GM23338 (cell line): ENCODE data around the gene MCM3. TPM values are rescaled to one million over a fixed set of nuclear protein-coding genes. Genes with fewer than 3 reads are reported as not detected.

Source experiments
- ATAC-seq: fragments of 200-7000 bp; cut with Tn5 transposase; 3 replicates; pipeline ENCODE4 v1.9.1; 2020
- DNase-seq: peaks from one replicate; pipeline ENCODE4 v3.0.0-alpha.2; 2015; ENCODE audit warnings: low spot score
- H2AFZ ChIP-seq: fragments of 200-600 bp; sonication (generic); 2 replicates; pipeline ENCODE4 v1.8.0; 2016; ENCODE audit warnings: antibody characterized with exemption, mild to moderate bottlenecking, moderate library complexity
- H3F3A ChIP-seq: fragments of 200-600 bp; sonication (generic); replicated peaks from 2 replicates; pipeline ENCODE4 v1.8.0; 2017; ENCODE audit warnings: antibody characterized with exemption, mixed run types, low read depth
- H3K27ac ChIP-seq: fragments of 200-600 bp; sonication (generic); 2 replicates; pipeline ENCODE4 v1.6.1; 2016; ENCODE audit warnings: low read depth
- H3K27me3 ChIP-seq: fragments of 200-600 bp; sonication (generic); 2 replicates; pipeline ENCODE4 v1.8.0; 2016; ENCODE audit warnings: mild to moderate bottlenecking, mixed run types, moderate library complexity; ENCODE audit not compliant: insufficient read depth
- H3K36me3 ChIP-seq: fragments of 200-600 bp; sonication (generic); 2 replicates; pipeline ENCODE4 v1.8.0; 2016; ENCODE audit warnings: mild to moderate bottlenecking; ENCODE audit not compliant: insufficient read depth
- H3K4me1 ChIP-seq: fragments of 200-600 bp; sonication (generic); 2 replicates; pipeline ENCODE4 v1.8.0; 2016; ENCODE audit warnings: mild to moderate bottlenecking, moderate library complexity; ENCODE audit not compliant: insufficient read depth
- H3K4me2 ChIP-seq: fragments of 200-600 bp; sonication (generic); 2 replicates; pipeline ENCODE4 v1.7.1; 2017; ENCODE audit warnings: mixed run types
- H3K4me3 ChIP-seq: fragments of 200-600 bp; sonication (generic); 2 replicates; pipeline ENCODE4 v1.6.1; 2016; ENCODE audit warnings: mixed run types
- H3K79me2 ChIP-seq: fragments of 200-600 bp; sonication (generic); replicated peaks from 2 replicates; pipeline ENCODE4 v1.8.0; 2017; ENCODE audit warnings: mild to moderate bottlenecking; ENCODE audit not compliant: insufficient read depth
- H3K9me2 ChIP-seq: fragments of 200-600 bp; sonication (generic); 2 replicates; pipeline ENCODE4 v1.8.0; 2017; ENCODE audit not compliant: insufficient read depth
- H4K20me1 ChIP-seq: fragments of 200-600 bp; sonication (generic); replicated peaks from 2 replicates; pipeline ENCODE4 v1.8.0; 2017; ENCODE audit warnings: mild to moderate bottlenecking; ENCODE audit not compliant: insufficient read depth
- H3K27ac Mint-ChIP-seq: 2 replicates; pipeline ENCODE4 v1.8.0; 2020; ENCODE audit warnings: inconsistent platforms, mild to moderate bottlenecking, moderate library complexity, mixed read lengths
- H3K27me3 Mint-ChIP-seq: 3 replicates; pipeline ENCODE4 v1.8.0; 2022; ENCODE audit warnings: low read depth, mild to moderate bottlenecking, moderate library complexity, mixed read lengths, inconsistent platforms; ENCODE audit not compliant: insufficient read depth, poor library complexity
- H3K36me3 Mint-ChIP-seq: 3 replicates; pipeline ENCODE4 v1.8.0; 2021; ENCODE audit warnings: low read depth, mild to moderate bottlenecking, inconsistent platforms, moderate library complexity, mixed read lengths
- H3K4me1 Mint-ChIP-seq: 3 replicates; pipeline ENCODE4 v1.8.0; 2020; ENCODE audit warnings: mild to moderate bottlenecking, inconsistent platforms, mixed read lengths
- H3K4me3 Mint-ChIP-seq: 3 replicates; pipeline ENCODE4 v1.8.0; 2021; ENCODE audit warnings: moderate library complexity, mild to moderate bottlenecking, inconsistent platforms, mixed read lengths
- H3K9me3 Mint-ChIP-seq: 3 replicates; pipeline ENCODE4 v1.8.0; 2020; ENCODE audit warnings: moderate library complexity, mild to moderate bottlenecking, inconsistent platforms, mixed read lengths
- EZH2phosphoT487 ChIP-seq: fragments of 200-600 bp; sonication (generic); IDR thresholded peaks from one replicate; pipeline ENCODE4 v1.8.1; 2018; ENCODE audit warnings: antibody characterized with exemption; ENCODE audit not compliant: unreplicated experiment
- JUNB ChIP-seq: IDR thresholded peaks from one replicate; pipeline ENCODE4 v1.6.1; 2016; ENCODE audit warnings: antibody characterized with exemption; ENCODE audit not compliant: unreplicated experiment
- NANOG ChIP-seq: IDR thresholded peaks from 2 replicates; pipeline ENCODE4 v1.6.1; 2016; ENCODE audit warnings: antibody characterized with exemption, borderline replicate concordance
- POLR2AphosphoS5 ChIP-seq: IDR thresholded peaks from 2 replicates; pipeline ENCODE4 v1.6.1; 2016; ENCODE audit warnings: antibody characterized with exemption, low read depth
- STAT1 ChIP-seq: IDR thresholded peaks from one replicate; pipeline ENCODE4 v1.6.1; 2016; ENCODE audit warnings: antibody characterized with exemption; ENCODE audit not compliant: unreplicated experiment
- ZNF114 ChIP-seq: fragments of 250-450 bp; sonication (Bioruptor Pico); IDR thresholded peaks from 2 replicates; pipeline ENCODE4 v1.5.0; 2020; ENCODE audit warnings: mild to moderate bottlenecking, moderate library complexity
- ZNF331 ChIP-seq: fragments of 250-450 bp; sonication (Bioruptor Pico); IDR thresholded peaks from 2 replicates; pipeline ENCODE4 v1.5.0; 2020; ENCODE audit warnings: low read depth, mild to moderate bottlenecking, moderate library complexity
- polyA plus RNA-seq: library from polyadenylated mRNA; unstranded; fragments of >200 nt; fragmentation: Nextera tagmentation; extraction: Ambion mirVana; gene quantifications from 2 replicates; pipeline ENCODE4 v1.2.1, GENCODE V29; 2016
- total RNA-seq: library from RNA; depleted of rRNA; stranded (reverse); fragments of >200 nt; shearing (Covaris generic); gene quantifications from 2 replicates; pipeline ENCODE4 v1.2.3, GENCODE V29; 2014
- TF ChIP-seq, protein P1 (sequence below): fragments of 250-450 bp; sonication (Bioruptor Pico); IDR thresholded peaks from 2 replicates; pipeline ENCODE4 v1.5.0; 2020; ENCODE audit warnings: mild to moderate bottlenecking, moderate library complexity
- TF ChIP-seq, protein P2 (sequence below): IDR thresholded peaks from 2 replicates; pipeline ENCODE4 v1.6.1; 2016; ENCODE audit warnings: antibody characterized with exemption
- TF ChIP-seq, protein P3 (sequence below): IDR thresholded peaks from one replicate; pipeline ENCODE4 v1.6.1; 2018; ENCODE audit warnings: antibody characterized with exemption; ENCODE audit not compliant: unreplicated experiment
- TF ChIP-seq, protein P4 (sequence below), 2 experiments: fragments of 200-600 bp in 1 of 2; sonication (generic) in 1 of 2; conservative IDR thresholded peaks; 2 replicates each; pipeline versions ENCODE4 v1.5.1 to v1.6.1; 2016 to 2017; ENCODE audit warnings: antibody characterized with exemption in 2 of 2, low read depth in 2 of 2, mild to moderate bottlenecking in 2 of 2, moderate library complexity in 1 of 2

MCM3 gene
- total and polyA plus RNA-seq, 2 experiments from 2014 or later = 157 to 369 TPM

DNA sequence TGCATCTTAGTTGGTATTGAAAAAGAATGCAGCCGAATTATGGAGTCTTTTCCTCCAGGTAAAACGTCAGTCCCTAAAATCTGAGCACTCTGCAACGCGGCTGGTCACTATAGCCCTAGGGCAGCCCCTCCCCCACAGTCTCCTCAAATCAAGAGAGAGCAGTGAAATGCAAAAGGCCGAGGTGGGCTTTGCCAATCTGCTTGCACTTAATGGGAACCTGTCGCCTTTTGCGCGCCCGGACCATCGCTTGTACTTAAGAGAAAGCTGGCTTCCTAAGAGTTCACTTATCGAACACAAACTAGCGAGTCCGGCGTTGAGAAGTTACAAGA lies 447 bp downstream of the MCM3 start (continued):
- TF ChIP-seq, protein P1, sequence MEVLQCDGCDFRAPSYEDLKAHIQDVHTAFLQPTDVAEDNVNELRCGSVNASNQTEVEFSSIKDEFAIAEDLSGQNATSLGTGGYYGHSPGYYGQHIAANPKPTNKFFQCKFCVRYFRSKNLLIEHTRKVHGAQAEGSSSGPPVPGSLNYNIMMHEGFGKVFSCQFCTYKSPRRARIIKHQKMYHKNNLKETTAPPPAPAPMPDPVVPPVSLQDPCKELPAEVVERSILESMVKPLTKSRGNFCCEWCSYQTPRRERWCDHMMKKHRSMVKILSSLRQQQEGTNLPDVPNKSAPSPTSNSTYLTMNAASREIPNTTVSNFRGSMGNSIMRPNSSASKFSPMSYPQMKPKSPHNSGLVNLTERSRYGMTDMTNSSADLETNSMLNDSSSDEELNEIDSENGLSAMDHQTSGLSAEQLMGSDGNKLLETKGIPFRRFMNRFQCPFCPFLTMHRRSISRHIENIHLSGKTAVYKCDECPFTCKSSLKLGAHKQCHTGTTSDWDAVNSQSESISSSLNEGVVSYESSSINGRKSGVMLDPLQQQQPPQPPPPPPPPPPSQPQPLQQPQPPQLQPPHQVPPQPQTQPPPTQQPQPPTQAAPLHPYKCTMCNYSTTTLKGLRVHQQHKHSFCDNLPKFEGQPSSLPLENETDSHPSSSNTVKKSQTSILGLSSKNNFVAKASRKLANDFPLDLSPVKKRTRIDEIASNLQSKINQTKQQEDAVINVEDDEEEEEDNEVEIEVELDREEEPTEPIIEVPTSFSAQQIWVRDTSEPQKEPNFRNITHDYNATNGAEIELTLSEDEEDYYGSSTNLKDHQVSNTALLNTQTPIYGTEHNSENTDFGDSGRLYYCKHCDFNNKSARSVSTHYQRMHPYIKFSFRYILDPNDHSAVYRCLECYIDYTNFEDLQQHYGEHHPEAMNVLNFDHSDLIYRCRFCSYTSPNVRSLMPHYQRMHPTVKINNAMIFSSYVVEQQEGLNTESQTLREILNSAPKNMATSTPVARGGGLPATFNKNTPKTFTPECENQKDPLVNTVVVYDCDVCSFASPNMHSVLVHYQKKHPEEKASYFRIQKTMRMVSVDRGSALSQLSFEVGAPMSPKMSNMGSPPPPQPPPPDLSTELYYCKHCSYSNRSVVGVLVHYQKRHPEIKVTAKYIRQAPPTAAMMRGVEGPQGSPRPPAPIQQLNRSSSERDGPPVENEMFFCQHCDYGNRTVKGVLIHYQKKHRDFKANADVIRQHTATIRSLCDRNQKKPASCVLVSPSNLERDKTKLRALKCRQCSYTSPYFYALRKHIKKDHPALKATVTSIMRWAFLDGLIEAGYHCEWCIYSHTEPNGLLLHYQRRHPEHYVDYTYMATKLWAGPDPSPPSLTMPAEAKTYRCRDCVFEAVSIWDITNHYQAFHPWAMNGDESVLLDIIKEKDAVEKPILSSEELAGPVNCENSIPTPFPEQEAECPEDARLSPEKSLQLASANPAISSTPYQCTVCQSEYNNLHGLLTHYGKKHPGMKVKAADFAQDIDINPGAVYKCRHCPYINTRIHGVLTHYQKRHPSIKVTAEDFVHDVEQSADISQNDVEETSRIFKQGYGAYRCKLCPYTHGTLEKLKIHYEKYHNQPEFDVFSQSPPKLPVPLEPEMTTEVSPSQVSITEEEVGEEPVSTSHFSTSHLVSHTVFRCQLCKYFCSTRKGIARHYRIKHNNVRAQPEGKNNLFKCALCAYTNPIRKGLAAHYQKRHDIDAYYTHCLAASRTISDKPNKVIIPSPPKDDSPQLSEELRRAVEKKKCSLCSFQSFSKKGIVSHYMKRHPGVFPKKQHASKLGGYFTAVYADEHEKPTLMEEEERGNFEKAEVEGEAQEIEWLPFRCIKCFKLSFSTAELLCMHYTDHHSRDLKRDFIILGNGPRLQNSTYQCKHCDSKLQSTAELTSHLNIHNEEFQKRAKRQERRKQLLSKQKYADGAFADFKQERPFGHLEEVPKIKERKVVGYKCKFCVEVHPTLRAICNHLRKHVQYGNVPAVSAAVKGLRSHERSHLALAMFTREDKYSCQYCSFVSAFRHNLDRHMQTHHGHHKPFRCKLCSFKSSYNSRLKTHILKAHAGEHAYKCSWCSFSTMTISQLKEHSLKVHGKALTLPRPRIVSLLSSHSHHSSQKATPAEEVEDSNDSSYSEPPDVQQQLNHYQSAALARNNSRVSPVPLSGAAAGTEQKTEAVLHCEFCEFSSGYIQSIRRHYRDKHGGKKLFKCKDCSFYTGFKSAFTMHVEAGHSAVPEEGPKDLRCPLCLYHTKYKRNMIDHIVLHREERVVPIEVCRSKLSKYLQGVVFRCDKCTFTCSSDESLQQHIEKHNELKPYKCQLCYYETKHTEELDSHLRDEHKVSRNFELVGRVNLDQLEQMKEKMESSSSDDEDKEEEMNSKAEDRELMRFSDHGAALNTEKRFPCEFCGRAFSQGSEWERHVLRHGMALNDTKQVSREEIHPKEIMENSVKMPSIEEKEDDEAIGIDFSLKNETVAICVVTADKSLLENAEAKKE = no peak

DNA sequence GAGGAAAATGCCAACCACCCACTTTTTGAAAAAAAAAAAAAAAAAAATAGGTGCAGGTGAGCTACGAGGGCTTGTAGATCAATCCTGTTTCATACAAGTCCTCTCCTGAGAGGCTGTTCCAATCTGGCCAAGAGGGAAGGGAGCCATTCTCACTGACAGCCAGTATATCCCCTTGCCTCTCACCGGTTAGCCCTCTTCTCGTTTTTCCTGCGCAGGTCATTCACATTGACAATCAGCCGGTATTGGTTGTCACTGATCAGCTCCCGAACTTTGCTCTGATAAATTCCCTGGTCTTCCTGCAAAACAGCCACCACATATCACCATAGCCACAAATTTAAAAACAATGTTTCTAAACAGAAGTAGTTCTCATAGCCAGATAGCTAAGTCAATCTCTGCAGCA lies 1.4 kb downstream of the MCM3 start:
- Histone ChIP-seq H2AFZ (no peak overlapping the region), H3K9me2 (no peaks in the 10 kb centered on the region), H3K4me3 (peak overlapping the region; percentile 73), H3K79me2 (peaks cover 63% of the 10 kb centered on the region), H3F3A (no peaks in the 10 kb centered on the region), H4K20me1 (peaks cover 26% of the 10 kb centered on the region), H3K36me3 (peaks cover 48% of the 10 kb centered on the region), H3K4me2 (peak overlapping the region; percentile 78), H3K27me3 (no peaks in the 10 kb centered on the region), H3K27ac (no peak overlapping the region), H3K4me1 (peaks cover 20% of the 10 kb centered on the region; the same call in 1 of the 2 replicates)
- ATAC-seq (no peak), DNase-seq (no peak)
- Mint-ChIP-seq H3K4me3 (no peak overlapping the region), H3K9me3 (no peaks in the 10 kb centered on the region), H3K36me3 (peaks cover 58% of the 10 kb centered on the region), H3K27ac (peak overlapping the region; percentile 68), H3K27me3 (peaks cover 6% of the 10 kb centered on the region), H3K4me1 (peaks cover 20% of the 10 kb centered on the region)
- TF ChIP-seq EZH2phosphoT487 = no peak
- TF ChIP-seq POLR2AphosphoS5 = no peak
- TF ChIP-seq NANOG = no peak
- TF ChIP-seq, protein P2, sequence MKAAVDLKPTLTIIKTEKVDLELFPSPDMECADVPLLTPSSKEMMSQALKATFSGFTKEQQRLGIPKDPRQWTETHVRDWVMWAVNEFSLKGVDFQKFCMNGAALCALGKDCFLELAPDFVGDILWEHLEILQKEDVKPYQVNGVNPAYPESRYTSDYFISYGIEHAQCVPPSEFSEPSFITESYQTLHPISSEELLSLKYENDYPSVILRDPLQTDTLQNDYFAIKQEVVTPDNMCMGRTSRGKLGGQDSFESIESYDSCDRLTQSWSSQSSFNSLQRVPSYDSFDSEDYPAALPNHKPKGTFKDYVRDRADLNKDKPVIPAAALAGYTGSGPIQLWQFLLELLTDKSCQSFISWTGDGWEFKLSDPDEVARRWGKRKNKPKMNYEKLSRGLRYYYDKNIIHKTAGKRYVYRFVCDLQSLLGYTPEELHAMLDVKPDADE = no peak
- TF ChIP-seq ZNF114 (CRISPR knock-in tag) = no peak
- TF ChIP-seq, protein P3, sequence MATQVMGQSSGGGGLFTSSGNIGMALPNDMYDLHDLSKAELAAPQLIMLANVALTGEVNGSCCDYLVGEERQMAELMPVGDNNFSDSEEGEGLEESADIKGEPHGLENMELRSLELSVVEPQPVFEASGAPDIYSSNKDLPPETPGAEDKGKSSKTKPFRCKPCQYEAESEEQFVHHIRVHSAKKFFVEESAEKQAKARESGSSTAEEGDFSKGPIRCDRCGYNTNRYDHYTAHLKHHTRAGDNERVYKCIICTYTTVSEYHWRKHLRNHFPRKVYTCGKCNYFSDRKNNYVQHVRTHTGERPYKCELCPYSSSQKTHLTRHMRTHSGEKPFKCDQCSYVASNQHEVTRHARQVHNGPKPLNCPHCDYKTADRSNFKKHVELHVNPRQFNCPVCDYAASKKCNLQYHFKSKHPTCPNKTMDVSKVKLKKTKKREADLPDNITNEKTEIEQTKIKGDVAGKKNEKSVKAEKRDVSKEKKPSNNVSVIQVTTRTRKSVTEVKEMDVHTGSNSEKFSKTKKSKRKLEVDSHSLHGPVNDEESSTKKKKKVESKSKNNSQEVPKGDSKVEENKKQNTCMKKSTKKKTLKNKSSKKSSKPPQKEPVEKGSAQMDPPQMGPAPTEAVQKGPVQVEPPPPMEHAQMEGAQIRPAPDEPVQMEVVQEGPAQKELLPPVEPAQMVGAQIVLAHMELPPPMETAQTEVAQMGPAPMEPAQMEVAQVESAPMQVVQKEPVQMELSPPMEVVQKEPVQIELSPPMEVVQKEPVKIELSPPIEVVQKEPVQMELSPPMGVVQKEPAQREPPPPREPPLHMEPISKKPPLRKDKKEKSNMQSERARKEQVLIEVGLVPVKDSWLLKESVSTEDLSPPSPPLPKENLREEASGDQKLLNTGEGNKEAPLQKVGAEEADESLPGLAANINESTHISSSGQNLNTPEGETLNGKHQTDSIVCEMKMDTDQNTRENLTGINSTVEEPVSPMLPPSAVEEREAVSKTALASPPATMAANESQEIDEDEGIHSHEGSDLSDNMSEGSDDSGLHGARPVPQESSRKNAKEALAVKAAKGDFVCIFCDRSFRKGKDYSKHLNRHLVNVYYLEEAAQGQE = no peak
- no peak for TF ChIP-seq ZNF331 (CRISPR knock-in tag)
- TF ChIP-seq STAT1 = no peak
- TF ChIP-seq JUNB = no peak
- TF ChIP-seq, protein P4, sequence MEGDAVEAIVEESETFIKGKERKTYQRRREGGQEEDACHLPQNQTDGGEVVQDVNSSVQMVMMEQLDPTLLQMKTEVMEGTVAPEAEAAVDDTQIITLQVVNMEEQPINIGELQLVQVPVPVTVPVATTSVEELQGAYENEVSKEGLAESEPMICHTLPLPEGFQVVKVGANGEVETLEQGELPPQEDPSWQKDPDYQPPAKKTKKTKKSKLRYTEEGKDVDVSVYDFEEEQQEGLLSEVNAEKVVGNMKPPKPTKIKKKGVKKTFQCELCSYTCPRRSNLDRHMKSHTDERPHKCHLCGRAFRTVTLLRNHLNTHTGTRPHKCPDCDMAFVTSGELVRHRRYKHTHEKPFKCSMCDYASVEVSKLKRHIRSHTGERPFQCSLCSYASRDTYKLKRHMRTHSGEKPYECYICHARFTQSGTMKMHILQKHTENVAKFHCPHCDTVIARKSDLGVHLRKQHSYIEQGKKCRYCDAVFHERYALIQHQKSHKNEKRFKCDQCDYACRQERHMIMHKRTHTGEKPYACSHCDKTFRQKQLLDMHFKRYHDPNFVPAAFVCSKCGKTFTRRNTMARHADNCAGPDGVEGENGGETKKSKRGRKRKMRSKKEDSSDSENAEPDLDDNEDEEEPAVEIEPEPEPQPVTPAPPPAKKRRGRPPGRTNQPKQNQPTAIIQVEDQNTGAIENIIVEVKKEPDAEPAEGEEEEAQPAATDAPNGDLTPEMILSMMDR (conservative IDR thresholded peaks at IDR 0.05; ENCODE audit: low read depth in 2 of 2) = no peak
